Measurements from ENCODE around the gene AHRR. TPM values are rescaled to one million over a fixed set of nuclear protein-coding genes. Genes with fewer than 3 reads are reported as not detected.

AHRR gene
- total RNA-seq, 2 experiments from 2014 or later: 2.2 to 3.4 TPM

DNA sequence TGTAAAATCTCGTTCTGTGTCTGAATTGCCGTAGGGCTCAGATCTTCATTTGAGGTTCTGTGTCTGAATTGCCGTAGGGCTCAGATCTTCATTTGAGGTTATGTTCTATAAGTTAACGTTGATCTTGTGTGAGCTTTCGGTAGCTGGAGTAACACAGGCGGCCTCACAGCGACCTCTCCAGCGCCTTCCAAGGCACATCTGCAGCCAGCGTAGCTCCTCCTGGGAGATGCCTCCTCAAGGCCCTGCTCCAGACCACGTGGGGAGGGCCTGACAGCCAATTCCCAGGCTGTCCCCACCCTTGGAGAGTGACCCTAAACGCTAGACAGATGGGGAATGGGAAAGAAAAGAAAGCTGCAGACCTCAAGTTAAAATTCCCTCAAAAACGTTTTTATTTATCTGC, 8.7 kb upstream of the AHRR start:
- intact Hi-C loops (cut with micrococcal nuclease; ENCODE audit: unreplicated experiment): no loop called here
- Histone ChIP-seq H3K79me2 (ENCODE audit: insufficient read depth, low read depth, low read length) (no peaks in the 10 kb centered on the region), H3K36me3 (ENCODE audit: insufficient read depth, low read length) (peaks cover 27% of the 10 kb centered on the region; the same call in 1 of the 2 replicates), H3K27ac (ENCODE audit: low read depth, low read length, poor library complexity, severe bottlenecking) (no peak overlapping the region), H3K9me2 (ENCODE audit: insufficient read depth, low read length) (no peaks in the 10 kb centered on the region), H3K9me3 (ENCODE audit: low read length) (no peaks in the 10 kb centered on the region), H4K20me1 (ENCODE audit: insufficient read depth, low read length) (no peaks in the 10 kb centered on the region), H2AFZ (ENCODE audit: low read length) (no peak overlapping the region), H3K4me1 (ENCODE audit: insufficient read depth, low read length, poor library complexity, severe bottlenecking) (no peaks in the 10 kb centered on the region), H3K4me3 (ENCODE audit: low read depth, low read length, poor library complexity, severe bottlenecking) (no peak overlapping the region), H3K4me2 (ENCODE audit: low read length) (no peak overlapping the region)
- no peak for DNase-seq (ENCODE audit: low spot score)
- BruUV-seq (replicated peaks): no TSS peak
- no peak for TF ChIP-seq EZH2phosphoT487 (IDR thresholded peaks at IDR 0.05; ENCODE audit: borderline replicate concordance, low read depth, low read length)
- TF ChIP-seq, protein P1, sequence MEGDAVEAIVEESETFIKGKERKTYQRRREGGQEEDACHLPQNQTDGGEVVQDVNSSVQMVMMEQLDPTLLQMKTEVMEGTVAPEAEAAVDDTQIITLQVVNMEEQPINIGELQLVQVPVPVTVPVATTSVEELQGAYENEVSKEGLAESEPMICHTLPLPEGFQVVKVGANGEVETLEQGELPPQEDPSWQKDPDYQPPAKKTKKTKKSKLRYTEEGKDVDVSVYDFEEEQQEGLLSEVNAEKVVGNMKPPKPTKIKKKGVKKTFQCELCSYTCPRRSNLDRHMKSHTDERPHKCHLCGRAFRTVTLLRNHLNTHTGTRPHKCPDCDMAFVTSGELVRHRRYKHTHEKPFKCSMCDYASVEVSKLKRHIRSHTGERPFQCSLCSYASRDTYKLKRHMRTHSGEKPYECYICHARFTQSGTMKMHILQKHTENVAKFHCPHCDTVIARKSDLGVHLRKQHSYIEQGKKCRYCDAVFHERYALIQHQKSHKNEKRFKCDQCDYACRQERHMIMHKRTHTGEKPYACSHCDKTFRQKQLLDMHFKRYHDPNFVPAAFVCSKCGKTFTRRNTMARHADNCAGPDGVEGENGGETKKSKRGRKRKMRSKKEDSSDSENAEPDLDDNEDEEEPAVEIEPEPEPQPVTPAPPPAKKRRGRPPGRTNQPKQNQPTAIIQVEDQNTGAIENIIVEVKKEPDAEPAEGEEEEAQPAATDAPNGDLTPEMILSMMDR (conservative IDR thresholded peaks at IDR 0.05; ENCODE audit: low read length): no peak
- ChIA-PET POLR2A (no interaction called here), CTCF (ENCODE audit: unreplicated experiment) (no interaction called here)

- POLR2A ChIA-PET: no interaction called here
- Histone ChIP-seq H3K4me2 (ENCODE audit: low read length) (no peak overlapping the region), H3K36me3 (ENCODE audit: insufficient read depth, low read length) (peaks cover 27% of the 10 kb centered on the region; the same call in 1 of the 2 replicates), H3K27ac (ENCODE audit: low read depth, low read length, poor library complexity, severe bottlenecking) (no peak overlapping the region), H3K9me3 (ENCODE audit: low read length) (no peaks in the 10 kb centered on the region), H2AFZ (ENCODE audit: low read length) (no peak overlapping the region), H3K4me3 (ENCODE audit: low read depth, low read length, poor library complexity, severe bottlenecking) (no peak overlapping the region), H3K79me2 (ENCODE audit: insufficient read depth, low read depth, low read length) (no peaks in the 10 kb centered on the region), H3K9me2 (ENCODE audit: insufficient read depth, low read length) (no peaks in the 10 kb centered on the region), H4K20me1 (ENCODE audit: insufficient read depth, low read length) (no peaks in the 10 kb centered on the region), H3K4me1 (ENCODE audit: insufficient read depth, low read length, poor library complexity, severe bottlenecking) (no peaks in the 10 kb centered on the region)
- BruUV-seq (replicated peaks): no TSS peak
- intact Hi-C loops (cut with micrococcal nuclease; ENCODE audit: unreplicated experiment): no loop called here
- TF ChIP-seq, protein P1 (conservative IDR thresholded peaks at IDR 0.05; ENCODE audit: low read length): no peak
- no peak for TF ChIP-seq EZH2phosphoT487 (IDR thresholded peaks at IDR 0.05; ENCODE audit: borderline replicate concordance, low read depth, low read length)
- CTCF ChIA-PET (ENCODE audit: unreplicated experiment): no interaction called here
- DNase-seq (ENCODE audit: low spot score): no peak
Measured at GRCh38 chr5:313265-313664, 8.2 kb upstream of the AHRR start.

DNA sequence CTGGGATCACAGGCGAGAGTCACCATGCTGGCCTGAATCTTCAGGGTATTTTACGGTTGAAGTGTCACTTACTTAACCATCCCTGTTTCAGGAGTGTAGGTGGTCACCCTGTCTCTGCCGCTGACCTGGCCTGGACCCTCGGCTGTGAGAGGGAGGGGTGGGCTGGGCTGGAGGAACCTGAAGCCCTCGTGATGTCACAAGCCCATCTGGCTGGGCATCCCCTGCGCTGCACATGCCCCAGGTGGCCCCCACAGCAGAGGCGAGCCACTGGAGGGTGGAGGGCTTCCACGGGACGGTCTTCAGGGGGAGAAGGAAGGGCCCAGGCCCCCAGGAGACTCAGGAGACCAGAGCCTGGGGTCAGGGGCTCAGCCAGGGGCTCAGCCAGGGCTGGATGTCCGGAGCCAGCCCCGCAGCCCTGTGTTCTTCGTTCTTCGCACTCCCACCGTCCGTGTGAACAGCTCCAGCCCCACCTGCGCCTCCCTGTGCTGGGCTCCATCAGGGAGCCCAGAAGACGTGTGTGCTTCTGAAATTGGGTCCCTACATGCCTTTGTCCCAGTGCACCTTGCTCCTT, 7.6 kb upstream of the AHRR start:
- intact Hi-C loops (cut with micrococcal nuclease; ENCODE audit: unreplicated experiment): no loop called here
- no peak overlapping the region for H3K4me2 ChIP-seq (ENCODE audit: low read length)
- no TSS peak for BruUV-seq (replicated peaks)
- no peak for TF ChIP-seq EZH2phosphoT487 (IDR thresholded peaks at IDR 0.05; ENCODE audit: borderline replicate concordance, low read depth, low read length)
- TF ChIP-seq, protein P1 (conservative IDR thresholded peaks at IDR 0.05; ENCODE audit: low read length): no peak
- H3K27ac ChIP-seq (ENCODE audit: low read depth, low read length, poor library complexity, severe bottlenecking): no peak overlapping the region
- H3K9me2 ChIP-seq (ENCODE audit: insufficient read depth, low read length): no peaks in the 10 kb centered on the region
- H3K4me1 ChIP-seq (ENCODE audit: insufficient read depth, low read length, poor library complexity, severe bottlenecking): no peaks in the 10 kb centered on the region
- no peaks in the 10 kb centered on the region for H3K9me3 ChIP-seq (ENCODE audit: low read length)
- H3K79me2 ChIP-seq (ENCODE audit: insufficient read depth, low read depth, low read length): no peaks in the 10 kb centered on the region
- ChIA-PET POLR2A (no interaction called here), CTCF (ENCODE audit: unreplicated experiment) (no interaction called here)
- no peaks in the 10 kb centered on the region for H4K20me1 ChIP-seq (ENCODE audit: insufficient read depth, low read length)
- peaks cover 27% of the 10 kb centered on the region; the same call in 1 of the 2 replicates for H3K36me3 ChIP-seq (ENCODE audit: insufficient read depth, low read length)
- H3K4me3 ChIP-seq (ENCODE audit: low read depth, low read length, poor library complexity, severe bottlenecking): no peak overlapping the region
- H2AFZ ChIP-seq (ENCODE audit: low read length): no peak overlapping the region
- no peak for DNase-seq (ENCODE audit: low spot score)

Measured in OCI-LY7 (cell line).